SK-N-SH treated with all-trans-retinoic acid at 6 μM for 48 hours (cell line): Measurements from ENCODE around the gene SOD1.
"Not testable (repeated sequence)": the region's sequence is repeated elsewhere in the genome, so short reads cannot be mapped to it uniquely, and the experiment has no call there.

Source experiments
- ATAC-seq: fragments of 200-7000 bp; cut with Tn5 transposase; 3 replicates; pipeline ENCODE4 v1.9.1; 2020; ENCODE audit warnings: mild to moderate bottlenecking, moderate library complexity
- ARNTL ChIP-seq: fragments of 450-650 bp; formaldehyde crosslinking; IDR thresholded peaks from 2 replicates; pipeline ENCODE4 v1.5.0; 2020; ENCODE audit warnings: low read depth, mild to moderate bottlenecking, moderate library complexity, borderline replicate concordance
- BACH2 ChIP-seq: fragments of 250-450 bp; sonication (Bioruptor Pico); IDR thresholded peaks from 2 replicates; pipeline ENCODE4 v1.9.0; 2021; ENCODE audit warnings: mild to moderate bottlenecking, borderline replicate concordance
- CREB5 ChIP-seq: fragments of 250-450 bp; sonication (Bioruptor Pico); IDR thresholded peaks from 2 replicates; pipeline ENCODE4 v1.5.1; 2020; ENCODE audit warnings: low read depth, mild to moderate bottlenecking, moderate library complexity
- CSDC2 ChIP-seq: fragments of 250-450 bp; sonication (Bioruptor Pico); IDR thresholded peaks from 2 replicates; pipeline ENCODE4 v1.5.0; 2020; ENCODE audit warnings: mild to moderate bottlenecking, moderate library complexity
- ESRRG ChIP-seq: fragments of 250-450 bp; sonication (Bioruptor Pico); IDR thresholded peaks from 2 replicates; pipeline ENCODE4 v1.6.1; 2021; ENCODE audit warnings: mild to moderate bottlenecking
- ISL1 ChIP-seq: fragments of 250-450 bp; sonication (Bioruptor Pico); IDR thresholded peaks from 2 replicates; pipeline ENCODE4 v2.1.2; 2022; ENCODE audit warnings: mild to moderate bottlenecking, moderate library complexity
- PATZ1 ChIP-seq: fragments of 250-450 bp; sonication (Bioruptor Pico); IDR thresholded peaks from 2 replicates; pipeline ENCODE4 v1.8.0; 2020; ENCODE audit warnings: mild to moderate bottlenecking, moderate library complexity, borderline replicate concordance
- PPARA ChIP-seq: fragments of 250-450 bp; sonication (Bioruptor Pico); IDR thresholded peaks from 2 replicates; pipeline ENCODE4 v1.5.0; 2020; ENCODE audit warnings: mild to moderate bottlenecking, borderline replicate concordance
- RARB ChIP-seq: fragments of 250-450 bp; sonication (Bioruptor Pico); IDR thresholded peaks from 2 replicates; pipeline ENCODE4 v1.8.0; 2021; ENCODE audit warnings: mild to moderate bottlenecking, moderate library complexity
- TOX ChIP-seq: fragments of 250-450 bp; sonication (Bioruptor Pico); IDR thresholded peaks from 2 replicates; pipeline ENCODE4 v1.8.0; 2021; ENCODE audit warnings: mild to moderate bottlenecking, moderate library complexity, borderline replicate concordance
- ZNF565 ChIP-seq: fragments of 450-650 bp; formaldehyde crosslinking; conservative IDR thresholded peaks from 2 replicates; pipeline ENCODE4 v1.5.0; 2020; ENCODE audit warnings: low read depth, mild to moderate bottlenecking, moderate library complexity
- ZNF70 ChIP-seq: fragments of 450-650 bp; formaldehyde crosslinking; IDR thresholded peaks from 2 replicates; pipeline ENCODE4 v1.5.0; 2020; ENCODE audit warnings: mild to moderate bottlenecking, moderate library complexity
- ZNF8 ChIP-seq: fragments of 450-650 bp; formaldehyde crosslinking; IDR thresholded peaks from 2 replicates; pipeline ENCODE4 v1.5.0; 2020; ENCODE audit warnings: mild to moderate bottlenecking, moderate library complexity
- TF ChIP-seq, protein P1 (sequence below): fragments of 250-450 bp; sonication (Bioruptor Pico); IDR thresholded peaks from 2 replicates; pipeline ENCODE4 v1.5.1; 2021; ENCODE audit warnings: mild to moderate bottlenecking, moderate library complexity
- TF ChIP-seq, protein P2 (sequence below): fragments of 250-450 bp; sonication (Bioruptor Pico); IDR thresholded peaks from 2 replicates; pipeline ENCODE4 v1.8.0; 2021; ENCODE audit warnings: low read depth, mild to moderate bottlenecking, moderate library complexity, borderline replicate concordance
- TF ChIP-seq, protein P3 (sequence below): fragments of 250-450 bp; sonication (Bioruptor Pico); IDR thresholded peaks from 2 replicates; pipeline ENCODE4 v1.5.0; 2020; ENCODE audit warnings: mild to moderate bottlenecking, moderate library complexity

The SOD1 gene

GRCh38 chr21:31647650-31648049 is 11.8 kb upstream of the SOD1 start (continued):
- TF ChIP-seq CREB5 (CRISPR knock-in tag): no peak

DNA sequence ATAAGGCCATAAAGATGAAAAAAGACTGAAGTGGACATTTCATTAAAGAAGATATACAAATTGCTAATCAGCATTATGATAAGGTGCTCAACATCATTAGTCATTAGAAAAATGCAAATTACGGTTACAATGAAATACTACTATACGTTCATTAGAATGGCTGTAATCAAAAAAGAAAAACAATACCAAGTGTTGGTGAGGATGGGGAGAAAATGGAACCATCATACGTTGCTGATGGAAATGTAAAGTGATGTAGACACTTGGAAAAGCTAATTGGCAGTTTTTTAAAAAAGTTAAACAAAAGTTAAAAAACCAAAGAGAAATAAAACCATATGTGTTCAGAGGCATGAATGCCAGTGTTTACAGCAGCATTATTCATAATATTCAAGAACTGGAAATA is 8.6 kb upstream of the SOD1 start:
- TF ChIP-seq CREB5 (CRISPR knock-in tag) (no peak), ISL1 (CRISPR knock-in tag) (no peak), ZNF8 (CRISPR knock-in tag) (no peak), RARB (no peak), ESRRG (CRISPR knock-in tag) (no peak), PPARA (CRISPR knock-in tag) (no peak), CSDC2 (CRISPR knock-in tag) (no peak), ARNTL (CRISPR knock-in tag) (no peak), ZNF70 (CRISPR knock-in tag) (no peak), ZNF565 (no peak), PATZ1 (CRISPR knock-in tag) (no peak), TOX (CRISPR knock-in tag) (no peak)
- TF ChIP-seq, protein P1, sequence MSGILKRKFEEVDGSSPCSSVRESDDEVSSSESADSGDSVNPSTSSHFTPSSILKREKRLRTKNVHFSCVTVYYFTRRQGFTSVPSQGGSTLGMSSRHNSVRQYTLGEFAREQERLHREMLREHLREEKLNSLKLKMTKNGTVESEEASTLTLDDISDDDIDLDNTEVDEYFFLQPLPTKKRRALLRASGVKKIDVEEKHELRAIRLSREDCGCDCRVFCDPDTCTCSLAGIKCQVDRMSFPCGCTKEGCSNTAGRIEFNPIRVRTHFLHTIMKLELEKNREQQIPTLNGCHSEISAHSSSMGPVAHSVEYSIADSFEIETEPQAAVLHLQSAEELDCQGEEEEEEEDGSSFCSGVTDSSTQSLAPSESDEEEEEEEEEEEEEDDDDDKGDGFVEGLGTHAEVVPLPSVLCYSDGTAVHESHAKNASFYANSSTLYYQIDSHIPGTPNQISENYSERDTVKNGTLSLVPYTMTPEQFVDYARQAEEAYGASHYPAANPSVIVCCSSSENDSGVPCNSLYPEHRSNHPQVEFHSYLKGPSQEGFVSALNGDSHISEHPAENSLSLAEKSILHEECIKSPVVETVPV: no peak
- TF ChIP-seq, protein P2, sequence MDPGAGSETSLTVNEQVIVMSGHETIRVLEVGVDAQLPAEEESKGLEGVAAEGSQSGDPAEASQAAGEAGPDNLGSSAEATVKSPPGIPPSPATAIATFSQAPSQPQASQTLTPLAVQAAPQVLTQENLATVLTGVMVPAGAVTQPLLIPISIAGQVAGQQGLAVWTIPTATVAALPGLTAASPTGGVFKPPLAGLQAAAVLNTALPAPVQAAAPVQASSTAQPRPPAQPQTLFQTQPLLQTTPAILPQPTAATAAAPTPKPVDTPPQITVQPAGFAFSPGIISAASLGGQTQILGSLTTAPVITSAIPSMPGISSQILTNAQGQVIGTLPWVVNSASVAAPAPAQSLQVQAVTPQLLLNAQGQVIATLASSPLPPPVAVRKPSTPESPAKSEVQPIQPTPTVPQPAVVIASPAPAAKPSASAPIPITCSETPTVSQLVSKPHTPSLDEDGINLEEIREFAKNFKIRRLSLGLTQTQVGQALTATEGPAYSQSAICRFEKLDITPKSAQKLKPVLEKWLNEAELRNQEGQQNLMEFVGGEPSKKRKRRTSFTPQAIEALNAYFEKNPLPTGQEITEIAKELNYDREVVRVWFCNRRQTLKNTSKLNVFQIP (CRISPR knock-in tag): no peak
- TF ChIP-seq, protein P3, sequence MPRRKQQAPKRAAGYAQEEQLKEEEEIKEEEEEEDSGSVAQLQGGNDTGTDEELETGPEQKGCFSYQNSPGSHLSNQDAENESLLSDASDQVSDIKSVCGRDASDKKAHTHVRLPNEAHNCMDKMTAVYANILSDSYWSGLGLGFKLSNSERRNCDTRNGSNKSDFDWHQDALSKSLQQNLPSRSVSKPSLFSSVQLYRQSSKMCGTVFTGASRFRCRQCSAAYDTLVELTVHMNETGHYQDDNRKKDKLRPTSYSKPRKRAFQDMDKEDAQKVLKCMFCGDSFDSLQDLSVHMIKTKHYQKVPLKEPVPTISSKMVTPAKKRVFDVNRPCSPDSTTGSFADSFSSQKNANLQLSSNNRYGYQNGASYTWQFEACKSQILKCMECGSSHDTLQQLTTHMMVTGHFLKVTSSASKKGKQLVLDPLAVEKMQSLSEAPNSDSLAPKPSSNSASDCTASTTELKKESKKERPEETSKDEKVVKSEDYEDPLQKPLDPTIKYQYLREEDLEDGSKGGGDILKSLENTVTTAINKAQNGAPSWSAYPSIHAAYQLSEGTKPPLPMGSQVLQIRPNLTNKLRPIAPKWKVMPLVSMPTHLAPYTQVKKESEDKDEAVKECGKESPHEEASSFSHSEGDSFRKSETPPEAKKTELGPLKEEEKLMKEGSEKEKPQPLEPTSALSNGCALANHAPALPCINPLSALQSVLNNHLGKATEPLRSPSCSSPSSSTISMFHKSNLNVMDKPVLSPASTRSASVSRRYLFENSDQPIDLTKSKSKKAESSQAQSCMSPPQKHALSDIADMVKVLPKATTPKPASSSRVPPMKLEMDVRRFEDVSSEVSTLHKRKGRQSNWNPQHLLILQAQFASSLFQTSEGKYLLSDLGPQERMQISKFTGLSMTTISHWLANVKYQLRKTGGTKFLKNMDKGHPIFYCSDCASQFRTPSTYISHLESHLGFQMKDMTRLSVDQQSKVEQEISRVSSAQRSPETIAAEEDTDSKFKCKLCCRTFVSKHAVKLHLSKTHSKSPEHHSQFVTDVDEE (CRISPR knock-in tag): no peak
- no peak for ATAC-seq

- not testable (repeated sequence) for ATAC-seq
These were observed 8.0 kb upstream of the SOD1 start for GRCh38 chr21:31651491-31651890.

- ATAC-seq: no peak
- TF ChIP-seq RARB (no peak), TOX (CRISPR knock-in tag) (no peak), BACH2 (no peak), ZNF70 (CRISPR knock-in tag) (no peak), CREB5 (CRISPR knock-in tag) (no peak), PATZ1 (CRISPR knock-in tag) (no peak)
- TF ChIP-seq, protein P1: no peak
- TF ChIP-seq, protein P3 (CRISPR knock-in tag): no peak
These were observed 5.2 kb upstream of the SOD1 start for GRCh38 chr21:31654340-31654739.
